GM19023 (cell line): ENCODE measurements around the gene ATXN1.

Experiments
- ATAC-seq: cut with Tn5 transposase; IDR thresholded peaks from one replicate; pipeline ENCODE4 v1.9.1; 2021; ENCODE audit warnings: mild to moderate bottlenecking, moderate library complexity; ENCODE audit not compliant: unreplicated experiment

Gene ATXN1

DNA sequence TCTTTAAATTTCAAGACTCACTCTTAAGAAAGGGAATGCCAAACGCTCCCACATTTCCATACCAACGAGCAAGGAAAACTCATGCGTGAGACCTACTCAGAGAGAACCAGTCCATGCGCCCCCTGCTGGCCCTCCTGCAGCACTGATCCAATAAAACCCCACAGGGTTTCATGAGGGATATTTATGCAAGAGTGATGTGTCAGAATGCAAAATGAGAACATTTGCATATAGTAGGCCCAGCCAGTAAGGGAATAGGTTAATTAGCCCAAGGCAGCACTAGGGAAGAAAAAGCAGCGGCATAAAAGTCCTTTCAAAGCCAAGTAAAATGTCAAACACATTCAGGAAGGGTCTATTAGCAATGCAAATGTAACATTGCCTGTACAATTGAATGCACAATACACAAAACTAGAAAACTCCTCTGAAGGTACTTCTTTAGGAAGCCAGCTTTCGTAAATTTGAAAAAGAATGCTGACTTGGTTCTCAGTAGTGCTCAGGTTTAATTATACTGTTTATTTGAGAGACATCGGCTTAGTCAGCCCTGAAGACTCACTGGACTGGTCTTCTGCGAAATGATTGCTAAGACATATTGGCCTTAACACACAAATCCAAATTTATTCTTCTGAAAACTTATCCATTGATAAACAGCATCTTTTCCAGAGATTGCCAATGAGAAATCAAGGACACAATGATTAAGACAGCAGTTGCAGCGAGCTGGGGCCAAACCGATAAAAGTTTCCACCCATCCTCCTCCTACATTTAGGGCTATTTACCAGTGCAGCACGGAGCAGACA lies 429.7 kb downstream of the ATXN1 start:
- peak; percentile 39 for ATAC-seq

DNA sequence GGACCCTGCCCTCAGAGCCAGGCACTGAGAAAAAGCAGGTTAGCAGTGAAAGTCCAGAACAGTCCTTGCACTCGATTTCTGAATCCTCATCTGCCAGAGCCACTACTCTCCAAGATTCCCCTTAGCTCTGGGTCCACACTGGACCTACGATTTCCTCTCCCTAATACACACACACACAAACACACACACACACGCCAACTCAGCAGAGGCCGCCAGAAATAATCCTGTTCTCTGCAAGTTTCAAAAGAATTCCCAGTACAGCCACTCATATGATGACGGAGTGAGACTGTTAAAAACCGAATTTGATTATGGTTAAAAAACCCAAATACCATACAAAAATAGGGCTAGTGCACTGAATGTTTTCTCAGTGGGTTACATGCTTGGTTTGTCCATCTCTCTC lies 432.0 kb downstream of the ATXN1 start:
- ATAC-seq: no peak

DNA sequence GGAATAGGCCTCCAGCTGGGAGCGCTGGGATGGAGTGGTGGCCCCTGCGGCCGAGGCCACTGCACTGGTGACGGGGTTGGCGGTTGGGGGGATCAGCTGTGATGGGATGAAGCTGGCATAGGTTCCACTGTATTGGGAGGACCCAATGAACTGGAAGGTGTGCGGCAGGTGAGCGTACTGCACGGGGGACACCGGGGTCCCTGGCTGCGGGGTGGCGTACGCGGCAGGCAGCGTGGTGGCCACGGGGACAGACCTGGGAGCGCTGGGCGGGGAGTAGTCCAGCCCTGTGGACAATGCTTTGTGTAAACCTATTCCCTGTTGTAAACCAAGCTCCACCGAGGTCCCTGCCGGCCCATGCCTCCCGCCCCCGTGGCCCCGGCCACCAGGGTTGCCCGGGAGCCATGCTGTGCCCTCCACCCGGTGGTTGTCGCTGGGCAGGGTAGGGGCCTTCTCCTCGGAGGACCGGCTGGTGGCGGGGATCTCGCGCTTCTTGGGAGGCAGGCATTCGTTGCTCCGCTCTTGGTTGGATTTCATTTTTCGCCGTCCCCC lies 433.4 kb downstream of the ATXN1 start:
- ATAC-seq: no peak

DNA sequence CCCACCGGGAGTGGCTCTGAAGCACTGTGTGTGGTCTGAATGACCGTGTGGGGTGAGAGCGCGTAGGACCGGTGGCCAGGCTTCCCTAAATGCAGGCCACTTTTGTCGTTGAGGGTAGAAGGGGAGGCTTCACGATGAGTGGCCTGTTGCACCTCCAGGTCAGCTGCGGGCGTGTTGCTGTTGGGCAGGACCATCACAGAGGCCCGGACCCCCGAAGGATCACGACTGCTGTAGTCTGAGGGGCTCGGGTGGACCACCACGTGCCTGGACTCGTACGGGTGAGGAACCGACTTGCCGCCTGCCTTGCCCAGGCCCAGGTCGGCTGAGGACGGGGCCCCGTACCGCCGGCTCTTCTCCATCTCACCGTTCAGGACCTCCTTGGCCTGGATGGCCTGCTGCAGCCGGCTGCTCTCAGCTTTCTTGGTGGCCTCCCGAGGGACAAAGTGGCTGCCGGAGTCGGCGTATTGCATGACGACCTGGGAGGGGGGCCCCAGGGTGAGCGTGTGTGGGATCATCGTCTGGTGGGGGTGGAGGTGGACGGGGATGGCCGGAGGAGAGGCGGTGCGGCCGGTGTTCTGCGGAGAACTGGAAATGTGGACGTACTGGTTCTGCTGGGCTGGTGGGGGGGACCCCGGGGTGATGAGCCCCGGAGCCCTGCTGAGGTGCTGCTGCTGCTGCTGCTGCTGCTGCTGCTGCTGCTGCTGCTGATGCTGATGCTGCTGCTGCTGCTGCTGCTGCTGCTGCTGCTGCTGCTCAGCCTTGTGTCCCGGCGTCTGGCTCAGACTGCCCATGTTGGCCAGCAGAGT lies 434.1 kb downstream of the ATXN1 start:
- ATAC-seq: no peak

DNA sequence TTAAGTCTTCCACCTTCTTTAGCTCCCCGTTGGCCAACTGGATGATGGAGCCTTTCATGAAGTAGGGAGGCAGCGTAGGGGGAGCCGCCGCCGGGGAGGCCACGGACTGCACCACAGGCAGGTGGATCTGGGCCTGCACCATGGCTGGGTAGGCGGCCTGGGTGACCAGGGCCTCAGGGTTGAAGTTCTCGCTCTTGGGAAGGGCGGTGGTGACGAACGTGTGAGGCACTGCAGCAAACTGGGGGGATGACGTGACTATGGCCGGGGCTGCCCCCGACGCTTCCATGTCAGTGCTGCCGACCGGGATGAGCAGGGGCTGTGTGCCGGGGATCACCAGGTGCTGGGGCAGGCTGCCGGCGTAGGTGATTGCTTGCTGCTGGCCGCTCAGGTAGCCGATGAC lies 434.7 kb downstream of the ATXN1 start:
- no peak for ATAC-seq

DNA sequence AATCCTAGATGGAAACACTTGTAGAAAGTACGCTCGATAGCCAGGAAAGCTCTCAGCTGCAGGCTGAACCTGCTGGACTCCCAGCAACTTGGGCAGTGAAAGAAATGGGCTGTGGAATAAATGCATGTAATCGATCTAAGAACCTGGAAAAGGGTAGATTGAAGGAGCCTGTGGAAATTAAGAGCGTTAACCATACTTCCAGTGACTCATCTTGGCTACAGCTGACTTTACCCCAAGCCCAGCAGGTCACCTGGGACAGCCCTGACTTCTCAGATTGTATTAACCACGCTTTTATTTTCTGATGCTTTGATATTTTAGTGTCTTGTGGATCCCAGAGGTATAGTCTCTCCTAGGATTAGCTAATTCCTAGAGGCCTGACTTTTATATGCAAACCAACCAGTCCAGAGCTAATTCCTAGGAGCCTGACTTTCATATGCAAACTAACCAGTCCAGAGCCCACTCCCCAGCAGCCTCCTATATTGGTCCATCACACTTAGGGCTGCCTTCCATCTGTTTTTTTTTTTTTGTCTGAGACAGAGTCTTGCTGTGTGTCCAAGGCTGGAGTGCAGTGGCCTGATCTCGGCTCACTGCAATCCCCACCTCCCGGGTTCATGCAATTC lies 436.5 kb downstream of the ATXN1 start:
- ATAC-seq: no peak

DNA sequence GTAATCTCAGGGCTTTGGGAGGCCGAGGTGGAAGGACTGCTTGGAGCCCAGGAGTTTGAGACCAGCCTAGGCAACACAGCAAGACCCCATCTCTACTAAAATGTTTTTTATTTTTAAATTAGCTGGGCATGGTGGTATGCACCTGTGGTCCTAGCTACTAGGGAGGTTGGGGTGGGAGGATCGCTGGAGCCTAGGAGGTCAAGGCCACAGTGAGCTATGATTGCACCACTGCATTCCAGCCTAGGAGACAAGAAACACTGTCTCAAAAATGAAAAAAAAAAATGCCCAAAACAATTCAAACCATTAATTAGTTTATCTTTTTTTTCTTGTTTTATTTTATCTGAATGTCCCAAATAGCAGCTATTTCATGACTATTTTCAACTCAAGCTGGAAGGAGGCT lies 437.1 kb downstream of the ATXN1 start:
- ATAC-seq: no peak

DNA sequence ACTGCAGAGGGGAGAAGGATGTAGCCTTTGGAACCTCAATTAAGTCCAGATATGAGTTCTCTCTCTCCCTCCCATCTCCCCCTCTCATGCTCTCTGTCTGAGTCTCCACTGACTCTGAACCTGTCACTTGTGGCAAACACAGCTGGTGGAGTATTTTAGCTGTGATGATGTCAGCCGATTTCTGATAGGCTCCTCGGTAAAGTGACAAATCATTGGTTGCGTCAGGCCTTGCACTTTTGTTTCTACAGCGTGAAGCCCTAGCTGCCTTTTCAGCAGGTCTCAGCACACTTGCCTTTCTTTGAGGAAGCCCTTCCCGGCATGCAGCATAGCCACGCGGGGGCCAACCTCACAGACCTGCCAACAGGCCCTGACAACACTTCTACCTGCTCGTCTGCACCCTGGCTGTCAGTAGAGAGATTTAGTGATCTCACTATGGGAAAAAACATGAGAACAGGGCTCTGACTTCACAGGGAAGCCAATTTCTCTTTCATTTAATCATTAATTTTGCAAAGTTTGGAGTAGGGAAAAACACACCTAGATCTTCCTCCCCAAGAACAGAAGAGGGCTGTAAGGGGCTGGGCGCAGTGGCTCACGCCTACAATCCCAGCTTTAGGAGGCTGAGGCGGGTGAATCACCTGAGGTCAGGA lies 438.5 kb downstream of the ATXN1 start:
- ATAC-seq: peak; percentile 89

DNA sequence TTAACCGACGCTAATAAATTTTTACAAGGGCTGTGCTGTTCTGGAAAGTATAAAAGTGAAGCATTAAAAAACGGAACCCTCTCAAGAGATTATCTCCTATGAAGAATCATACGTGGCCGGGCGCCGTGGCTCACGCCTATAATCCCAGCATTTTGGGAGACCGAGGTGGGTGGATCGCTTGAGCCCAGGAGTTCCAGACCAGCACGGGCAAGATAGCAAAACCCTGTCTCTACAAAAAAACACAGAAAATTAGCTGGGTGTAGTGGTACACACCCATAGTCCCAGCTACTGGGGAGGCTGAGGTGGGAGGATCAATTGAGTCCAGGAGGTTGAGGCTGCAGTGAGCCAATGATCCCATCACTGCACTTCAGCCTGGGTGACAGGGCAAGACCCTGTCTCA lies 439.4 kb downstream of the ATXN1 start:
- ATAC-seq: no peak

DNA sequence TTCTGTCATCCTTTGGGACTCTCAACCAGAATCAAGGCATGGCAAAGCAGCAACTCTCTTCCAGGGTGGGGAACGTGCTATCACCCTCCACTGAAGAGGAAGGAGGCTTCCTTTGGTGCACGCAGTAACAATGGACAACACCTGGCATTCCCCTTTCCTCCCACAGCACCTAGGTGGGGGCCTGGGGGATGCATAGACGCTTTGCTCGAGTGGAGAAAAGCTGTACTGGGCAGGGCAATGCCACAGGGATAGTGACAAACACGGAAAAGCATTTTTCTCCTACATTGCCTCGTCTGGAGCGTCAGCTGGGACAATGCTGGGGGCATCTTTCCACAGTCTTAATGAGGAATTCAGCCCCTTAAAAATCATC lies 439.9 kb downstream of the ATXN1 start:
- ATAC-seq: no peak

DNA sequence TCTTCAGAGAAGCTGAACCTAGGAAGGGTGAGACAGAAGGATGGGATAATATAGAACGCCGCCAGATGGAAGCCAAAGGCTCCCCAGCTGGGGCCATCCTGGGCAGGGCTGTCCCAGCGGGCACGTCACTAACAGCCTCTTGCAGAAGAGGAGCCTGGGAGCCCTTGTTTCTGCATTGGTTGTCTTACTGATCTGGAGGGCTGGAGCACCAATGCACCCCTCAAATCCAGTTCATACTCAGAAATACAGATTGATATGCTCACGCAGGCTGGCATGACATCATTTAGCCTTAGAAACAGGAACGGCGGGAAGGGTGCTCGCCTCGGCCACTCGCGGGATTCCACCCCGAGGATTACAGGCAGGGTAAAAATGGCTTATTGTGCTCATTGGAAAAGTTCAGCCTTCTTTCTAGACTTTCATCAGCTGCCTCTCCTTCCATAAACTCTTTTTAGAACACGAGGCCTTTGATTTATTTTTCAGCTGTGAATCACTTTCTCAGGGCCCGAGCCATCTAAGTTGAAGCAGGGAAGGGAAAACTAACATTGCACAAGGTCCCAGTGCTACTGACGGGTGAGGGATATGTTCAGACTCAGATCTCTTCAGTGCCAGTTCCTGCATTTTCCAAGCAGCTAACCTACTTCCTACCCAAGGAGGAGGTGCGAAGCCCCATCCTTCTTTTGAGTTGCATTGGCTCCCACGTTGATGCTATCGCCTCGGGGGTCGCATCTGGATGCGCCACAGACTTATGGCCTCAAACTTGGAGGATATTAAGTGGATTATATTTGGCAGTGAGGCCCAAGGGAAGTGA lies 440.5 kb downstream of the ATXN1 start:
- no peak for ATAC-seq

DNA sequence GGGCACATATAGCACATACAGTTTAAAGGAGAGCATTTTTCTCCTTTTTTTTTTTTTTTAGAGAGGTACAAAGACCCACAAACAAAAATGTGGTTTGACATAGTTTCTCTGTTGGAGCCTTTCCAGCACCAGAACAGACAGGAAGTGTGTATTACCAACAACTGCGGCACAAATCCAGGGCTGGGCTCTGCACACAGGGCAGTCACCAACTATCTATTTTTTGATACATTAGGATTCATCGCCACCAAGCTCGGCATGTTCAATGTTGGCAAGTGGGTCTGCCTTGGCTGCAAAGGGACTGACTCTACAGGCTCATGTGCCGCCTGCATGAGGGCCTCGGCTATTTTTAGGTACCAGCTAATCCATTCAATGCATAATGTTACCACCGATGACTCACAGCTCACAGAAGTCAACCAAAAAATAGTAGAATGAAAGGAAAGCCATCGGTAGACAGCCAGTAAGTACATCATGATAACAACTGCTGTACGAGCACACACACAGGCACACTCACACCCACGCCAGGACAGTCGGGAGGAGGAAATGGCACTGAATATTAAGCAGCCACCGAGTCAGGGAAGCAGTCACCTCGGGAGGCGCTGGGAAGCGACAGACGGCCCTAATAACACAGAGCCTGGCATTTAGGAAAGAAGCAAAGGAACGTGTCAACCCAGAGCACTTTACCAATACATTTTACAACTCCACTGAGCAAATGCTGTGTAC lies 441.3 kb downstream of the ATXN1 start:
- no peak for ATAC-seq

DNA sequence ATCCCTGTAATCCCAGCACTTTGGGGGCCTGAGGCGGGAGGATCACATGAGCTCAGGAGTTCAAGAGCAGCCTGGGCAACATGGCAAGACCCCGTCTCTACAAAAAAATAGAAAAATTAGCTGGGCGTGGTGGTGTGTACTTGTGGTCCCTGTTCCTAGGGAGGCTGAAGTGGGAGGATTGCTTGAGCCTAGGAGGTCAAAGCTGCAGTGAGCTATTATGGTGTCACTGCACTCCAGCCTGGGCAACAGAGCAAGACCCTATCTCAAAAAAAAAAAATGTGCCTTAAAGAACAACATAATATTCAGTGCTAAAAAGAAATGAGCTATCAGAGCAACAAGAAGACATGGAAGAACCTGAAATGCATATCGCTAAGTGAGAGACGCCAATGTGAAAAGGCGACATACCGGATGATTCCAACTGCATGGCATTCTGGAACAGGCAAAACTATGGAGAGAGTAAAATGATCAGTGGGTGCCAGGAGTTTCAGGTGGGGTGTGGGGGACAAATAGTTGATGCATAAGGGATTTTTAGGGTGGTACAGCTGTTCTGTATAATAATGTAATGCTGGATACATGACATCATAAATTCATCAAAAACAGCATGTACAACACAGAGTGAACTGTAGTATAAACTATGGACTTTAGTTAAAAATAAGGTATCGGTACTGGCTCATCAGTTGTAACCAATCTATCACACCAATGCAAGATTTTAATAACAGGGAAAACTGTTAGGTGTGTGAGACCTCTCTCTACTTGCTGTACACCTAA lies 442.1 kb downstream of the ATXN1 start:
- ATAC-seq: no peak

DNA sequence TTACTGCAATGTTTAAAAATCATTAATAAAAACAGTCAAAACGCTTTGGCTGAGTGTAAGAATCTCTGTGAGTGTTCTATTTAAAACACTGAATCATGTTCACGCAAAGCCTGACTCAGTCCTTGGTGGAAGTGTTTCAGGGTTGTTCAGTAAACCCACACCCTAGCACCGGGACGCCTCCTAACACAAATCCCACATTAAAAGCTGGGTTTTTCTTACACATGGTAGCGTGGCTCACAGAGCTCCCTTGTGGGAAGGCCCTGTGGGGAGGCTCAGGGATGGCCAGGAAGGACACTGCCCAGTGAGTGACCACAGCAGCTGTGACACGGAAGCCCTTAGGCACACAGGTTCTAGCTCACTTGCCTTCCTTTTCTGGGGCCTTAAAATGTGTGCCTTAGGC lies 442.7 kb downstream of the ATXN1 start:
- ATAC-seq: no peak

DNA sequence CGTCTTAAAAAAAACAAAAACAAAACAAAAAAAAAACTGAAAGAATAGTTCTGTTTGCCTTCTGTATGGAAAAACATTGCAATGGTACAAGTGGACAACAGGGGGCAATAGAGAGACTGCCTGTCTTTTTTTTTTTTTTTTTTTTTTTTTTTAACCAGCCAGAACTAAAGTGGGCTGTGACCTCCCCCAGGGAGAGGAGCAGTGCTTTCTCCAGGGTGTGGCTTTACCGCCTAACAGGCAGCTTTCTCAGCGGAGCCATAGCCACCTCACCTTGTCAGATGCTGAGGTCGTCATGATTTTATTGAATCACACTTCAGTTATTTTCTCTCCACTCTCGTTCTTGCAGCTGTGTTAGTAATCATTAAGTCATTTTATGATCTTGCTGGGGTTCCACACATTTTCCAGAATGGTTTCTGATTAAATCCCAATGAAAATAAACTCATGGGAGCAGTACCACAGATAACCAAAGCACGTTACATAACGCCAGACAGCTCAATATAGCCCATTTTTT lies 444.5 kb downstream of the ATXN1 start:
- ATAC-seq: no peak

DNA sequence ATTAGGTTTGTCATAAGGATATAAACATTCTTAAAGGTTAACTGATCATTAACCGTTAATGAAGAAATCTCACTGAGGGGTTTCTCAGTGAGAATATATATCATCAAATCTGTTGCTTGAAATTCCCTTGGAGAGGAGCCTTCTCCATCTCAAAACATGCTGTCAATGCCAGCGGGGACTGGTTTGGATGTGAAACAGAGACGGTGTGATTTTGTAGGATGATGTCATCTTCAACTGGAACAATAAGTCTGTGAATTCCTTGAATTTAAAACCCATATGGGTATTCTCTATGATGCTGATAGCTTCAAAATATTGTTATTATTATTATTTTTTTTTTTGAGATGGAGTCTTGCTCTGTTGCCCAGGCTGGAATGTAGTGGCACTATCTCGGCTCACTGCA lies 447.0 kb downstream of the ATXN1 start:
- ATAC-seq: no peak

DNA sequence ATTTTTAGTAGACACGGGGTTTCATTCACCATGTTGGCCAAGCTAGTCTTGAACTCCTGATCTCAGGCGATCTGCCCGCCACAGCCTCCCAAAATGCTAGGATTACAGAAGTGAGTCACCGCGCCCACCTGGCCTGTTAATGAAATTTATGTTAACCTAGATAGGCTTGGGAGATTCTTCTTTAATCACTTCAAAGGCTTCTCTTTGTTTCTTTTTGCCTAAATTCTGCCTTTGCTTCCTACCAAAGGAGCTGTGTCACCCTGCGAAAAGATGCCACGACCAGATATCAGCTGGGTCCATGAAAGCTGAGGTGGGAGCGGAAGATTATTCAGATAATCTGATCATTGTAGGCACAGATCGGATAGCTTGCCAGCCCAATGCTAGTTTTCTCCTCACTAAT lies 447.5 kb downstream of the ATXN1 start:
- no peak for ATAC-seq

DNA sequence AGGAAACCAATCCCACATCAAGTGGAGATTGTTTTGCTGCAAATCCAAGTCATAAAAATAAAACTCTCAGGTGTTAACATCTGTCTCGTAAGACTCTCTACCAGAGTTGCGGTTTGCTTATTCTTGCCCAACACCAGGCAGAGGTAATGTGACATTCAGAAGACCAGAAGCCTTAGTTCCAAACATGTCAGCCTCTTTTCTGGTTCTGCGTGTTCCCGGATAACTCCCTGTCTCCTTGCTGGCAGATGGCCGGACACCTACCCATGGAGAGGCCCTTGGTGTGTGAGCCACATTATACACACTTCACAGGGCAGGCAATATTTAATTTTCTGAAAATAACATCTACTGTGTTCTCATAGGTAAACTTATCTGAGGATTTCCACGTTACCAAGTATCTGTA lies 449.5 kb downstream of the ATXN1 start:
- ATAC-seq: no peak

DNA sequence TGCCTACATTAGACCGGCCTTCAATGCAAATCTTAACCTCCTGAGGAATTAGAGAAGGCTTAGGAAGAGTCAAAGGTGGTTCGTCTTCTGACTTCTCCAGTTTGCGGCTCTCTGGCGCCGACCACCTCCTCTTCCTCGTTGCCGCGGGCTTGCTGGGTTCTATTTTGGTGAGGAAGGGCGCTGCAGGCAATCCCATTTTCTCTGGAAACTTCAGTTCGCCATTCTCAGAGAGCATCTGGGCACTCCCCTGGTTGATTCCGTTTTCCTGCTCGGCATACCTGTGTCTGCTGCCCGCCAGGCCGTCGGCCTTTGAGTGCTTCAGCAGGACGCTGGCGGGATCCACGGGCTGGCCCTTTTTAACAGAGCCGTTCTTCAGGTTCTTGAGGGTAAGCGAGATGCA lies 454.9 kb downstream of the ATXN1 start:
- ATAC-seq: no peak
